Activated naive CD8-positive, alpha-beta T cell treated with anti-CD3 and anti-CD28 coated beads for 36 hours (primary cell): ENCODE measurements around the gene SEPHS2. TPM values are rescaled to one million over a fixed set of nuclear protein-coding genes. Genes with fewer than 3 reads are reported as not detected.
A peak's percentile ranks its signal among the peaks of the same experiment; 100 is the strongest.

Experiments
- DNase-seq: peaks from one replicate; pipeline ENCODE4 v3.0.0; 2021
- H3K27ac Mint-ChIP-seq: one replicate; pipeline ENCODE4 v1.8.0; 2022; ENCODE audit warnings: mild to moderate bottlenecking, moderate library complexity, mixed read lengths
- H3K27me3 Mint-ChIP-seq: one replicate; pipeline ENCODE4 v1.8.0; 2022; ENCODE audit warnings: mild to moderate bottlenecking, mixed read lengths
- H3K36me3 Mint-ChIP-seq: one replicate; pipeline ENCODE4 v1.8.0; 2021; ENCODE audit warnings: mild to moderate bottlenecking, mixed read lengths
- H3K4me1 Mint-ChIP-seq: one replicate; pipeline ENCODE4 v1.8.0; 2021; ENCODE audit warnings: mixed read lengths
- H3K4me3 Mint-ChIP-seq: one replicate; pipeline ENCODE4 v1.8.0; 2022; ENCODE audit warnings: mild to moderate bottlenecking, moderate library complexity, mixed read lengths
- H3K9me3 Mint-ChIP-seq: one replicate; pipeline ENCODE4 v1.8.0; 2022; ENCODE audit warnings: mixed read lengths
- total RNA-seq, 2 experiments: library from RNA; stranded (reverse); gene quantifications; one replicate each; pipeline ENCODE4 v1.2.3, GENCODE V29; 2021

Gene SEPHS2
- total RNA-seq, 2 experiments from 2014 or later: 80.1 to 80.6 TPM

DNA sequence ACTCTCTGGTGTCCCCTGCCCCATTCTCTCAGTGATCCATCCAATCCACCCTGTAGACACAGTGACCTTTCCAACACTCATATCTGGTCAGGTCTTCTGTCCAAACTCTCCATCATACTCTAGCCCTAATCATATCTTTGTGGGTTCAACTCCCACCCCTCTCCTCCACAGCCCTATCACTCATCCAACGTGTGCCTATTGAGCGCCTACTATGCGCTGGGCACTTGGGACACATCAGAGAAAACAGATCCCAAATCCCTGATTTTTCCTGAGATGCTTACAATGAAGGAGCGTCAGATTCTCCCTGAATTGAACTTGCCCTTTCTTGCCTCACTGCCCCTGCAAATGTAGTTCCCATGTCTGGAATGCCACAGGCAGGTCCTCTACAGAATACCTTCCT lies 17.6 kb downstream of the SEPHS2 start:
- DNase-seq: no peak
- Mint-ChIP-seq H3K27ac (no peak overlapping the region), H3K4me3 (no peak overlapping the region), H3K36me3 (peaks cover 38% of the 10 kb centered on the region), H3K4me1 (peaks cover 20% of the 10 kb centered on the region), H3K9me3 (no peaks in the 10 kb centered on the region), H3K27me3 (no peaks in the 10 kb centered on the region)

DNA sequence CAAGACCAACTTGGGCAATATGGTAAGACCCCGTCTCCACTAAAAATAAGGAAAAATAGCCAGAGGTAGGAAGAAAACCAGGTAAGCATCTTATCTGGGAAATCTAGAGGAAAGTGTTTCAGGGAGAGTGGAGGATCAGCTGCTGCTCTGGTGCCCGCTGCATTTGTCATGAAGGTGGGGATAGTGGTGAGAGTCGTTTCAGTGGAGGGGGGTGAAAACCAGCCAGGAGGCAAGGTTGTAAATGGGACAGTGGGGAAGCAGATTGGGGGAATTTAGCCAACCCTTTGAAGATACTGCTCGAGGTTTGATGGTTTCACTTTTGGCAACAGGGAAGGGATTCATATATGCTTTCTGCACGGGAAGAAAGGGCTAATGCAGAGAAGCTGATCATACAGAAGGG lies 24.7 kb downstream of the SEPHS2 start:
- peaks cover 32% of the 10 kb centered on the region for H3K4me1 Mint-ChIP-seq
- H3K27ac Mint-ChIP-seq: no peak overlapping the region
- peaks cover 50% of the 10 kb centered on the region for H3K36me3 Mint-ChIP-seq
- no peak overlapping the region for H3K4me3 Mint-ChIP-seq
- no peak for DNase-seq
- H3K27me3 Mint-ChIP-seq: no peaks in the 10 kb centered on the region
- no peaks in the 10 kb centered on the region for H3K9me3 Mint-ChIP-seq

DNA sequence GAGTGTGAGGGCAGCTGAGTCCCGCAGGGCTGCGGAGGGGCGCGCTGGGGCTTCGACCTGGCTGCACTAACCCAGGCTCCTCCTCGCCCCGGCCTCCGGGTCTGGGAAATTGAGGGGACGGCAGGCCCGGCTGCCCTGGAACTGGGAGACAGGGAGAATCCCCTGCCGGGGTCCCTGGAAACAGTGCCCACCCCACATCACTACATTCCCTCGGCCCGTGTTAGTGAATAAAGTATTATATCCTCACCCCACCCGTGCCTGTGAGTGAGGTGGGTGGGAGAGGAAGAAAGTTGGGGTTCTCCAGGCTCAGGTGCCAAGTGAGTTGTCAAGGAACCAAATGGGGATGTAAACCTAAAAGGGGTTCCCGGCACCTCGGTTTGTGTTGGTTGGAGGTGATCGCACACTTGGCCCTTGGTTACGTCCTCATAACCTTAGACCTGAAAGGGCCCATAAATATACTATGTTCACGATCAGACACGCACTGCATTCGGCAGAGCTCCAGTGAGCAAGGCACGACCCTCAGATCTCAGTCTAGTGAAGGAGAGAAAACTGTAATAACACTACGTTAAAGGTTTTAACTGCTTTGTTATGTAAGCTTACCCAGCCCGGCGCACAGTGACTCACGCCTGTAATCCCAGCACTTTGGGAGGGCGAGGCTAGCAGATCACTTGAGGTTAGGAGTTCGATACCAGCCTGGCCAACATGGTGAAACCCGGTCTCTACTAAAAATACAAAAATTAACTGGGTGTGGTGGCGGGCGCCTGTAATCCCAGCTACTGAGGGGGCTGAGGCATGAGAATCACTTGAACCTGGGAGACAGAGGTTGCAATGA lies 27.1 kb downstream of the SEPHS2 start:
- peaks cover 35% of the 10 kb centered on the region for H3K4me1 Mint-ChIP-seq

DNA sequence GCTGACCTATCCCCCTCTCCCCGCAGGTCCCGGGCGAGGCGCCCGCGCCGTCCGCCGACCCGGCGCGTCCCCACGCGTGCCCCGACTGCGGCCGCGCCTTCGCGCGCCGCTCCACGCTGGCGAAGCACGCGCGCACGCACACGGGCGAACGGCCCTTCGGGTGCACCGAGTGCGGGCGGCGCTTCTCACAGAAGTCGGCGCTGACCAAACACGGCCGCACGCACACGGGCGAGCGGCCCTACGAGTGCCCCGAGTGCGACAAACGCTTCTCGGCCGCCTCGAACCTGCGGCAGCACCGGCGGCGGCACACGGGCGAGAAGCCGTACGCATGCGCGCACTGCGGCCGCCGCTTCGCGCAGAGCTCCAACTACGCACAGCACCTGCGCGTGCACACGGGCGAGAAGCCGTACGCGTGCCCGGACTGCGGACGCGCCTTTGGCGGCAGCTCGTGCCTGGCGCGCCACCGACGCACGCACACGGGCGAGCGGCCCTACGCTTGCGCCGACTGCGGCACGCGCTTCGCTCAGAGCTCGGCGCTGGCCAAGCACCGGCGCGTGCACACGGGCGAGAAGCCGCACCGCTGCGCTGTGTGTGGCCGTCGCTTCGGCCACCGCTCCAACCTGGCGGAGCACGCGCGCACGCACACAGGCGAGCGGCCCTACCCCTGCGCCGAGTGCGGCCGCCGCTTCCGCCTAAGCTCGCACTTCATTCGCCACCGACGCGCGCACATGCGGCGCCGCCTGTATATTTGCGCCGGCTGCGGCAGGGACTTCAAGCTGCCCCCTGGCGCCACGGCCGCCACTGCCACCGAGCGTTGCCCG lies 27.9 kb downstream of the SEPHS2 start:
- Mint-ChIP-seq H3K27ac (no peak overlapping the region), H3K4me1 (peaks cover 35% of the 10 kb centered on the region), H3K36me3 (peaks cover 40% of the 10 kb centered on the region), H3K27me3 (no peaks in the 10 kb centered on the region), H3K9me3 (no peaks in the 10 kb centered on the region), H3K4me3 (peak overlapping the region; percentile 69)
- DNase-seq: peak; percentile 92

More for the DNA sequence above, 27.1 kb downstream of the SEPHS2 start:
- Mint-ChIP-seq H3K27ac (peak overlapping the region; percentile 77), H3K27me3 (no peaks in the 10 kb centered on the region), H3K9me3 (no peaks in the 10 kb centered on the region), H3K36me3 (peaks cover 41% of the 10 kb centered on the region), H3K4me3 (peak overlapping the region; percentile 69)
- no peak for DNase-seq

DNA sequence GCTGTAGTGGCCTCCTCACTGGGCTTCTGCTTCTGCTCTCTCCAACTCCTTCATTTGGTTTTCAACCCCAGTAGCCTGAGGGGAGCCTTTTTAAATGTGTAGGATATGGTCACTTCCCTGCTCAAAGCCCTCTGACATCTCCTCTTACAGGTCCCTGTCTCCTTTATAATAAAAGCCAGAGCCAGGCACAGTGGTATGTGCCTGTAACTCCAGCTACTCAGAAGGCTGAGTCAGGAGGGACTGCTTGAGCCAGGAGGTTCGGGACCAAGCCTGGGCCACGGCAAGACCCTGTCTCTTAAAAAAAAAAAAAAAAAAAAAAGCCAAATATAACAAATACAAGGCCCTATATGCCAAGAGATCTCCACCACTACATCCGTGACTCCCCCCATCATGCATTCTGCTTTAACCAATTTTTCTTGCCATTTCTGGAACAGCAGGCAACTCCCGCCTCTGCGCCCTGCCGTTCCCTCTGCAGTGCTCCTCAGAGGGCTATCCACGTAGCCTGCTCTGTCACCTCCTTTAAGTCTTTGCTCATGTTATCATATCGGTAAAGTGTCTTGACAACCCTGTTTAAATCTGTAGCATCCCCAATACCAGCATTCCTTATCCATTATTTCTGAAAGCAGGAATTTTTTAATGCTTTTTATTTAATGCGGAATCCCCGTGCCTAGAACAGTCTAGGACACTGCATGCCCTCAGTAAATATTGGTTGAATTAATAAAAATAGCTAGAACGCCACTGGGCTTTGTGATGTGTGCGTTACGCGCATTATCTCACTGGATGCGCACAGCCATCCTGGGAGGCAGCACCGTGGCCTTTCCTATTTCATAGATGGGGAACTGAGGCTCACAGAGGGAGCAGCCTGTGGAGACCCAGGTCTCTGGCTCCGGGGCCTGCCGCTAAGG lies 28.8 kb downstream of the SEPHS2 start:
- no peak for DNase-seq
- peaks cover 39% of the 10 kb centered on the region for H3K36me3 Mint-ChIP-seq
- H3K27me3 Mint-ChIP-seq: no peaks in the 10 kb centered on the region
- H3K27ac Mint-ChIP-seq: peak overlapping the region; percentile 12
- peak overlapping the region; percentile 5 for H3K4me3 Mint-ChIP-seq
- no peaks in the 10 kb centered on the region for H3K9me3 Mint-ChIP-seq
- peaks cover 39% of the 10 kb centered on the region for H3K4me1 Mint-ChIP-seq

DNA sequence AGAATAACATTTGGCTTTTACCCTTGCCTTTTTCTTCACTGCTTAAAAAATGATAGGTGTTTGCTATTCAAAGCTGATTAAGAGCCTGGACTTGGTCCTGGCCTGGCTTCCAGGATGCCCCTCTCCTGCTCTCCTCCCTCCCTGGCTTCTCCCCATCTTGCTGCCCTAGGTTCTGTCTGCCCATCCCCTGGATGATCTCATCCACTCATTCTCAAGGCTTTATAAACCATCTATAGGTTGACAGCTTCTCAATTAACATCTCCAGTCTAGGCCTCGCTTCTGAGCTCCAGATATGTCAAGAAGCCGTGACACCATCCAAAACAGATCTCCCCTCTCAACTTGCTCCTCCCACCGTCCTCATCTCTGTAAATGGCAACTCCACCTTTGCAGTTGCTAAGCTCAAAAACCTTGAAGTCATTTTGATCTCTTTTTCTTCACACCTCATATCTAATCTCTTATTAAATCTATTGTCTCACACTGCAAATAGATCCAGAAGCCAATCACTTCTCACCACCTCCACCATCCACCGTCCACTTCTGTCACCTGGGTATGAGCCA lies 29.5 kb downstream of the SEPHS2 start:
- peak overlapping the region; percentile 34 for H3K27ac Mint-ChIP-seq
- H3K9me3 Mint-ChIP-seq: no peaks in the 10 kb centered on the region
- DNase-seq: no peak
- peaks cover 36% of the 10 kb centered on the region for H3K36me3 Mint-ChIP-seq
- H3K27me3 Mint-ChIP-seq: no peaks in the 10 kb centered on the region
- H3K4me3 Mint-ChIP-seq: no peak overlapping the region
- H3K4me1 Mint-ChIP-seq: peaks cover 42% of the 10 kb centered on the region

DNA sequence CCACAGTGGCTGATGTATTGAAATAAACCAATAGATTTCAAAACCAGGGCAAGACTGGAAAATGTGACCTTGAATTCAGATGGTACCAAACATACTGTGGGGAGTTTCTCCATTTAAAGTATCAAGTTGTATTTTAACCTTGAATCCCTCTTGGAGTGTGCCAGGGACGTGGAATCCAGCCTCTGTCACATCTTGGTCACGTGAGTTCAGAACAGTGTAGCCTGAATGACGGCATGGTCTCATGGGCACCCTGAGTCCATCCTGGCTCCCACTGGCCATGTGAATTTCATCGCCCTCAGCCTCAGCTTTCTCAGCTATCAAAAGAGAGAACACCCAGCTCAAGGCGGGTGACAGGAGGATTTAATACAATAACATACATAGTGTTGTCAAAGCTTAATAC lies 31.5 kb downstream of the SEPHS2 start:
- H3K36me3 Mint-ChIP-seq: peaks cover 29% of the 10 kb centered on the region
- DNase-seq: no peak
- H3K9me3 Mint-ChIP-seq: no peaks in the 10 kb centered on the region
- H3K4me1 Mint-ChIP-seq: peaks cover 44% of the 10 kb centered on the region
- H3K27ac Mint-ChIP-seq: no peak overlapping the region
- H3K4me3 Mint-ChIP-seq: no peak overlapping the region
- H3K27me3 Mint-ChIP-seq: no peaks in the 10 kb centered on the region

DNA sequence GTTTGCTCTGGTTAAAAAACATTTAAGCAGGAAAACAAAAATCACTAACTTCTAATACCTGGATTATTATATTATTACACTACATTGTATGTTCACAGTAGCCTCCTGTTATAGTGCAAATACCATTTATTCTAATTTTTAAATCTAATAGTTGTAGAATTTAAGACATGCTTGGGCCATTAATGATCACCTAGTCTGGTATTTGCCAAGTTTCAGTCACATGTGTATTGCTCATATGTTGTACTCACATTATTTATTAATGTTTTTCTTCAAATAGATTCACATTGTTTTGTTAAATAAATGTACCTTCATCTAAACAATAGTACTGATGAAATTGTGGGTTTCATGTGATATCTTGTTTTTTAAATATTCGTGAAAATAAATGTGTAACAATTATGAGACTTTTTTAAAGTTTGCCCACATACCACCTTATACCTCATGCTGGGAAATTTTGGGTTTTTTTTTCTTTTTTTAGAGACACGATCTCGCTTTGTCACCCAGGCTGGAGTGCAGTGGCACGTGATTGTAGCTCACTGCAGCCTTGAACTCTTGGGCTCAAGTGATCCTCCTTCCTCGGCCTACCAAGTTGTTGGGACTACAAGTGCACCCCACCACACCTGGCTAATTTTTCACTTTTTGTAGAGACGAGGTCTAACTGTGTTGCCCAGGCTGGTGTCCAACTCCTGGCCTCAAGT lies 32.4 kb downstream of the SEPHS2 start:
- H3K27ac Mint-ChIP-seq: no peak overlapping the region
- no peaks in the 10 kb centered on the region for H3K27me3 Mint-ChIP-seq
- no peak overlapping the region for H3K4me3 Mint-ChIP-seq
- peaks cover 43% of the 10 kb centered on the region for H3K4me1 Mint-ChIP-seq
- peaks cover 21% of the 10 kb centered on the region for H3K36me3 Mint-ChIP-seq
- no peak for DNase-seq
- no peaks in the 10 kb centered on the region for H3K9me3 Mint-ChIP-seq

DNA sequence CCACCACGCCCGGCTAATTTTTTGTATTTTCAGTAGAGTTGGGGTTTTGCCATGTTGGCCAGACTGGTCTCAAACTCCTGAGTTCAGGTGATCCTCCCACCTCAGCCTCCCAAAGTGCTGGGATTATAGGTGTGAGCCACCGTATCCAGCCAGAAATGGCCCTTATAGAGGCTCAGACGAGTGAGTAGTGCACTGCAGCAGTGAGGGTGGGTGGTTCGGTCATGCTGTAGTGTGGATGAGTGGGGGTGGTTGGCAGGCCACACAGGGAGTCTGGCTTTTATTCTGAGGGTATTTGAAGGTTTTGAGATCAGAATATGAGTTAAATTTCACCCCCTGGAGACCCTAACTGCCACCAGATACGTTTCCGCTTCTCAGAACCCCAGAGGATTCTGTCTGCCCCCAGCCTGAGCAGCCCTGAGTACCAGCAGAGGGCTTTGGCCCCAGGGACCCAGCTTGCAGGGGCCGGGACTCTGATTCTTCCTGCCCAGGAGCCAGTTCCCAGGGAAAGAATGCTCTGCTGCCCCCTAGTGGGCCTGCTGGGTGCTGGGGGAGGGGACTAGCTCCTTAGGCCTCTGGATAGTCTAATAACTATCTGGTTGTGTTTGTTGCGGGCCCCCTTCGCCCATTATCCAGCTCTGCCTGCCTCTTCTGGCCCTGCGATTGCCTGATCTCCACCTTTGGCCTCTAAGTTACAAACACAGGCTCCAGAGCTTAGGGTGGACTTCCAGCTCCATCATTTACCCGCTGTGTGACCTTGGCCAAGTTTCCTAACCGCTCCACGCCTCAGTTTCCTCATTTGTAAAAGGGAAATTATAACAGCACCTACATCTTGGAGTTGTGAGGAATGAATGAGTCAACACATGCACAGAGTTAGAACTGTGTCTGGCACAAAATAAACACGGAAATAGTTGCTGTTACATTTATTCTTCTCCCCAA lies 36.3 kb downstream of the SEPHS2 start:
- peak overlapping the region; percentile 34 for H3K27ac Mint-ChIP-seq
- peak overlapping the region; percentile 98 for H3K4me3 Mint-ChIP-seq
- peaks cover 6% of the 10 kb centered on the region for H3K36me3 Mint-ChIP-seq
- H3K9me3 Mint-ChIP-seq: no peaks in the 10 kb centered on the region
- H3K4me1 Mint-ChIP-seq: peaks cover 35% of the 10 kb centered on the region
- peaks cover 3% of the 10 kb centered on the region for H3K27me3 Mint-ChIP-seq
- DNase-seq: peak; percentile 90

DNA sequence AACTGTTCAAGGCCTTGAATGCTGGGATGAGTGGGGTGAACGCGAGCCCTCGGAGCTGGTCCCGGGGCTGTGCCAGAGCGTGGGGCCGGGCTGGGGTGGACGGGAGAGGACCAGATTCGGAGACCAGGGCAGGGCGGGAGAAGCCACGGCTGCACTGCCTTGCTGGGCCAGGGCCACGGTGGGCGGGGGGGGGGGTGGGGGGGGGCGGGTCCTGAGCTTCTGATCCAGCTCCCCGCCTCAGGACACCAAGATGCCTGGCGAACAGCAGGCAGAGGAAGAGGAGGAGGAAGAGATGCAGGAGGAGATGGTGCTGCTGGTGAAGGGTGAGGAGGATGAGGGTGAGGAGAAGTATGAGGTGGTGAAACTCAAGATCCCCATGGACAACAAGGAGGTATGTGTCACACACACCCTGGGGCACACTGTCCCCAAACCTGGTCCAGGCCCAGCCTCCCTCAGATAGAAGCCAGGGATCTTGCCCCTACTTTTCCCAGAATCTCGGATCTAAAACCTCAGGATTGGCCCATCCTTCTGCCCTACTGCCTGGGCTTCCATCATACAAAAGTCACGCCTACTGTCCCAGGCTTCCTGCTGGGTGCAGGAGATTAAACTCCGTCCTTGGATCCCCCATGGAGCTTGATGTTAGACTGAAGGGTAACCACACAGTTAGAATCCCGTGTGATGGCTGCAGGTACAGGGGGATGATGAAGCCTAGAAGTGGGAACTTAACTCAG lies 37.7 kb downstream of the SEPHS2 start:
- peaks cover 6% of the 10 kb centered on the region for H3K36me3 Mint-ChIP-seq
- no peak for DNase-seq
- H3K4me1 Mint-ChIP-seq: peaks cover 31% of the 10 kb centered on the region
- H3K9me3 Mint-ChIP-seq: no peaks in the 10 kb centered on the region
- H3K27ac Mint-ChIP-seq: peak overlapping the region; percentile 80
- peaks cover 3% of the 10 kb centered on the region for H3K27me3 Mint-ChIP-seq
- H3K4me3 Mint-ChIP-seq: peak overlapping the region; percentile 98

DNA sequence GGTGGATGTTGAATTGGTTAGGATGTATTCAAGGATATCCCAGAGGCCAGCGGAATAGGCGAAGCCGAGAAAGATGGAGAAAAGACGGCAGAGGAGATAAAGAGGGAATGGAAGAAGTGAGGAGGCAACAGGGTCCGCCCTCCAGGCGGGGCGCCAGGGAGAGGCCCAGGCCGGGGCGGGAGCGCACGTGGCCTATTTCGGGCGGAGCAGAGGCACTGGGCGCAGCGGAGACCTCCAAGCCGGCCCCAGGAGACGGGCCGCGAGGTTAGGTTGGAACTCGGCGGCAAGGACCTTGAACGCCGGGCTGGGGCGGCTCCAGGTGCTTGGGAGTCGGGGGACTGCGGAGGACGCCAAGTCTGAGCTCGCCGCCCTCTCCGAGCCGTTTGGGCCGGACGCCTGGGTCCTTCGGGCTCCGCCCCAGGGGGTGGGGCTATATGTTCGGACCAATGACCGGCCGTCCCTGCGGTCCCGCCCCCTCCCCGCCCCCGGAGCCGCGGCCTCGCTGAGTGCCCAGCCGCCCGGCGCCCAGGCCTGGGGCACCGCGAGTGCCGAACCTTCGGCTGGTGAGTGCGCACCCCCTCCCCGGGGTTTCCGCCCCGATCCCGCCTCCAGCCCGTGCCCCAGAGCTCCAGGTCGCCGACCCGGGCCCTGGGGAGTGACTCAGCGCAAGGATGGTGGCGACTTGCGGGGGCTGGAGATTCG lies 38.4 kb downstream of the SEPHS2 start, which contains the start of gene ZNF771:
TSS of gene ZNF771 (plus strand) at position 505 of the 702 bp plus-strand sequence. CDS start 448 bp downstream, outside the sequence.
- H3K4me1 Mint-ChIP-seq: peaks cover 30% of the 10 kb centered on the region
- H3K36me3 Mint-ChIP-seq: peaks cover 6% of the 10 kb centered on the region
- H3K27me3 Mint-ChIP-seq: peaks cover 3% of the 10 kb centered on the region
- DNase-seq: peak; percentile 90
- H3K9me3 Mint-ChIP-seq: no peaks in the 10 kb centered on the region
- peak within 1 kb of the TSS; percentile 98 for H3K4me3 Mint-ChIP-seq
- H3K27ac Mint-ChIP-seq: peak within 1 kb of the TSS; percentile 99

DNA sequence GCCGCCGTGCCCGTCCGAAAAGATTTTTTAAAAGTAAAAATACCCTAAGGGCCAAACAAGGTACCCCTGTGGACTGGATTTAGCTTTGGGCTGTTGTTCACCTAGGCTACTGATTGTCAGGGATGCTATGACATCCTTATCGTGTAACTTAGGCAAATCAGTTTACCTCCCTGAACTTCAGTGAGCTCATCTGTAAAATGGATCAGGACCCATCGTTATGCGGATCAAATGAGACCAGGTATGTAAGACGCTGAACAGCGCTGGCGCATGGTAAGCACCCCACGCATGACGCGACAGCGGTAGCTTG lies 38.9 kb downstream of the SEPHS2 start:
- Mint-ChIP-seq H3K4me1 (peaks cover 25% of the 10 kb centered on the region), H3K9me3 (no peaks in the 10 kb centered on the region), H3K4me3 (peak overlapping the region; percentile 98), H3K27me3 (peaks cover 3% of the 10 kb centered on the region), H3K27ac (peak overlapping the region; percentile 99), H3K36me3 (peaks cover 4% of the 10 kb centered on the region)
- no peak for DNase-seq
